Measurements from ENCODE around the gene PCP2.

DNA sequence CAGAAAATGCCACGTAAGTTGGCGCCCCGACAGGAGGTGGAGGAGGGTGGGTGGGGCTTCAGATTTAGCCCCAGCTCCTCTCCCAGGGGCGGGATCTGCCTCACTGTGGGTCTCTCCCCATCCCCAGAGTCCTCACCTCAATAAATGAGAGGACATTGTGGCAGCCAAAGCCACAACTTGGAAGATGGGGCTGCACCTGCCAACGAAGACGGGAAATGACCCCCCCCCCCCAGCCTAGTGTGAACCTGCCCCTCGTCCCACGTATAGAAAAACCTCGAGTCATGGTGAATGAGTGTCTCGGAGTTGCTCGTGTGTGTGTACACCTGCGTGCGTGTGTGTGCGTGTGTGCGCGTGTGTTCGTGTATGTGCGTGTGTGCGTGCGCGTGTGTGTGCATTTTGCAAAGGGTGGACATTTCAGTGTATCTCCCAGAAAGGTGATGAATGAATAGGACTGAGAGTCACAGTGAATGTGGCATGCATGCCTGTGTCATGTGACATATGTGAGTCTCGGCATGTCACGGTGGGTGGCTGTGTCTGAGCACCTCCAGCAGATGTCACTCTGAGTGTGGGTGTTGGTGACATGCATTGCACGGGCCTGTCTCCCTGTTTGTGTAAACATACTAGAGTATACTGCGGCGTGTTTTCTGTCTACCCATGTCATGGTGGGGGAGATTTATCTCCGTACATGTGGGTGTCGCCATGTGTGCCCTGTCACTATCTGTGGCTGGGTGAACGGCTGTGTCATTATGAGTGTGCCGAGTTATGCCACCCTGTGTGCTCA is 45.6 kb upstream of the PCP2 start:
- TF ChIP-seq EZH2phosphoT487 (IDR thresholded peaks at IDR 0.05; ENCODE audit: low read depth, severe bottlenecking, unreplicated experiment) = no peak
- TF ChIP-seq, protein P1, sequence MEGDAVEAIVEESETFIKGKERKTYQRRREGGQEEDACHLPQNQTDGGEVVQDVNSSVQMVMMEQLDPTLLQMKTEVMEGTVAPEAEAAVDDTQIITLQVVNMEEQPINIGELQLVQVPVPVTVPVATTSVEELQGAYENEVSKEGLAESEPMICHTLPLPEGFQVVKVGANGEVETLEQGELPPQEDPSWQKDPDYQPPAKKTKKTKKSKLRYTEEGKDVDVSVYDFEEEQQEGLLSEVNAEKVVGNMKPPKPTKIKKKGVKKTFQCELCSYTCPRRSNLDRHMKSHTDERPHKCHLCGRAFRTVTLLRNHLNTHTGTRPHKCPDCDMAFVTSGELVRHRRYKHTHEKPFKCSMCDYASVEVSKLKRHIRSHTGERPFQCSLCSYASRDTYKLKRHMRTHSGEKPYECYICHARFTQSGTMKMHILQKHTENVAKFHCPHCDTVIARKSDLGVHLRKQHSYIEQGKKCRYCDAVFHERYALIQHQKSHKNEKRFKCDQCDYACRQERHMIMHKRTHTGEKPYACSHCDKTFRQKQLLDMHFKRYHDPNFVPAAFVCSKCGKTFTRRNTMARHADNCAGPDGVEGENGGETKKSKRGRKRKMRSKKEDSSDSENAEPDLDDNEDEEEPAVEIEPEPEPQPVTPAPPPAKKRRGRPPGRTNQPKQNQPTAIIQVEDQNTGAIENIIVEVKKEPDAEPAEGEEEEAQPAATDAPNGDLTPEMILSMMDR (IDR thresholded peaks at IDR 0.05; ENCODE audit: poor library complexity) = no peak
